ENCODE results near the gene CCNL2.

CCNL2 gene

GRCh38 chr1:1336931-1337792 lies 62.0 kb downstream of the CCNL2 start:
- no peak overlapping the region for H3K4me3 ChIP-seq (ENCODE audit: control insufficient read depth, low read depth, low read length)
- TF ChIP-seq CTCF (IDR thresholded peaks at IDR 0.05; ENCODE audit: control insufficient read depth, insufficient read depth, low read depth, low read length, missing control alignments) = no peak
- no peak for DNase-seq (ENCODE audit: low read depth)

- DNase-seq (ENCODE audit: low read depth) = no peak
- H3K4me3 ChIP-seq (ENCODE audit: control insufficient read depth, low read depth, low read length) = no peak overlapping the region
- TF ChIP-seq CTCF (IDR thresholded peaks at IDR 0.05; ENCODE audit: control insufficient read depth, insufficient read depth, low read depth, low read length, missing control alignments) = no peak
These were observed 62.7 kb downstream of the CCNL2 start for GRCh38 chr1:1336446-1336845.

GRCh38 chr1:1335792-1336248 lies 63.3 kb downstream of the CCNL2 start:
- H3K4me3 ChIP-seq (ENCODE audit: control insufficient read depth, low read depth, low read length) = no peak overlapping the region
- DNase-seq (ENCODE audit: low read depth) = no peak
- TF ChIP-seq CTCF (IDR thresholded peaks at IDR 0.05; ENCODE audit: control insufficient read depth, insufficient read depth, low read depth, low read length, missing control alignments) = no peak

Data from AG09309 (cell line).